MM.1S (cell line): ENCODE measurements around the gene NDOR1.

ENCODE experiments used
- CTCF ChIP-seq: fragments of 300-600 bp; sonication (generic); IDR thresholded peaks from 2 replicates; pipeline ENCODE4 v1.5.1; 2016; ENCODE audit warnings: antibody characterized with exemption, low read length, mixed read lengths
- EZH2 ChIP-seq: fragments of 300-600 bp; sonication (generic); optimal IDR thresholded peaks from 2 replicates; pipeline ENCODE3; 2017; ENCODE audit warnings: low read depth, mild to moderate bottlenecking, antibody characterized with exemption, low read length, mixed read lengths

- TF ChIP-seq EZH2, result no peak
- TF ChIP-seq CTCF, result no peak
Measured at GRCh38 chr9:137188086-137188489, 17.4 kb upstream of the NDOR1 start.
